Left lung (tissue), 10 donors: ENCODE data around the gene VPS51. TPM values are rescaled to one million over a fixed set of nuclear protein-coding genes. Genes with fewer than 3 reads are reported as not detected.
A peak's percentile ranks its signal among the peaks of the same experiment; 100 is the strongest.

ENCODE experiments used
- ATAC-seq: fragments of 200-7000 bp; cut with Tn5 transposase; one replicate; pipeline ENCODE4 v1.9.1; 2020; ENCODE audit warnings: moderate library complexity
- DNase-seq, 4 donors: peaks; one replicate each; pipeline ENCODE4 v3.0.0-alpha.2; 2013 to 2020
- H3K27ac ChIP-seq, 2 donors: fragments of 200-600 bp; sonication (generic) in 1 of 2; one replicate each; pipeline versions ENCODE4 v1.5.0 to v1.8.0; 2020 to 2021
- H3K27me3 ChIP-seq, 2 donors: fragments of 200-600 bp; sonication (generic) in 1 of 2; one replicate each; pipeline versions ENCODE4 v1.5.0 to v1.8.0; 2020 to 2021
- H3K36me3 ChIP-seq, 2 donors: fragments of 200-600 bp; sonication (generic) in 1 of 2; one replicate each; pipeline versions ENCODE4 v1.5.0 to v1.8.0; 2020 to 2021
- H3K4me1 ChIP-seq, 2 donors: fragments of 200-600 bp; one replicate each; pipeline ENCODE4 v1.8.0; 2021
- H3K4me3 ChIP-seq, 2 donors: fragments of 200-600 bp; sonication (generic) in 1 of 2; one replicate each; pipeline versions ENCODE4 v1.5.0 to v1.8.0; 2020 to 2021; ENCODE audit warnings: mild to moderate bottlenecking in 1 of 2
- H3K9me3 ChIP-seq, 2 donors: fragments of 200-600 bp; sonication (generic) in 1 of 2; one replicate each; pipeline versions ENCODE4 v1.5.0 to v1.8.0; 2020 to 2021
- CTCF ChIP-seq, 2 donors: fragments of 200-600 bp; sonication (generic) in 1 of 2; IDR thresholded peaks; one replicate each; pipeline versions ENCODE4 v1.5.0 to v1.8.0; 2021; ENCODE audit warnings: antibody characterized with exemption in 2 of 2
- intact Hi-C, 2 donors: fragments of 100-400 bp; cut with DNase I; formaldehyde crosslinking; loops; one replicate each; pipeline versions ENCODE4 v1.11.2 to v1.14.2; 2022
- polyA plus RNA-seq, 6 donors: library from polyadenylated mRNA; unstranded; fragments of 120-200 nt; gene quantifications; one replicate each; pipeline ENCODE4 v1.2.1, GENCODE V29; 2013; ENCODE audit not compliant: insufficient read length in 6 of 6
- total RNA-seq, 2 donors: library from RNA; stranded (reverse); fragmentation: NEBNext Ultra II Directional; extraction: Animal tissue kit (Norgen Biotek cat#: 25700); gene quantifications; one replicate each; pipeline ENCODE4 v1.2.1, GENCODE V29; 2021
- donor health status: DM: no; HTN: yes; CAD: no.
- donor health status: DM: no; HTN: no; CAD: no.

Gene VPS51
- total and polyA plus RNA-seq, 8 donors = 79.4 to 143 (median 108) TPM

GRCh38 chr11:65134952-65135632 lies 39.1 kb downstream of the VPS51 start:
- Histone ChIP-seq H3K4me1 (peaks cover 16 to 32% of the 10 kb centered on the region in 2 donors), H3K36me3 (peaks cover 0 to 29% of the 10 kb centered on the region in 2 donors), H3K9me3 (no peaks in the 10 kb centered on the region), H3K27me3 (no peaks in the 10 kb centered on the region), H3K4me3 (peak overlapping the region; percentile 84 to 98), H3K27ac (peak overlapping the region; percentile 98)
- TF ChIP-seq CTCF (IDR thresholded peaks at IDR 0.05) = no peak
- intact Hi-C loops = no loop called here
- ATAC-seq (peak; percentile 89), DNase-seq (peak in 3 of 4 donors; percentile 91 to 95 (median 91))

DNA sequence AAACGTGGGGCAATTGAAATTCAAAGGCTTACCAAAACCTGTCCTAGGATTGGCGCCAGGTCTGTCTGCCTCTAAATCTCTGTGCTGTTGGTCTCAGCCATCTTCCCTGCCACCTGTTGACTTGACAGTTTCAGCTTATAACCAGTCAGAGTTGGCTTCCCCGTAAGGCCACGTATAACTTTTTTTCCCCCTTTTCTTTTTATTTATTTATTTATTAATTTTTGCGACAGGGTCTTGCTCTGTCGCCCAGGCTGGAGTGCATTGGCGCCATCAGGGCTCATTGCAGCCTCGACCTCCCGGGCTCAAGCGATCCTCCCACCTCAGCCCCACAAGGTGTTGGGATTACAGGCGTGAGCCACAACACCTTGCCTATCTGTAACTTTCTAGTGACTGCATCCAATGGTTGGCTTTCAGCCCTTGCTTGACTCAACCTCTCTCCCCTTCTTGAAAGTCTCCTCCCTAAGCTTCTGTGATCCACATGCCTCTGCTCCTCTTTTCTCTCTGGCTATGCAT lies 39.7 kb downstream of the VPS51 start:
- Histone ChIP-seq H3K27ac (peak overlapping the region; percentile 98), H3K4me3 (peak overlapping the region; percentile 84 to 98), H3K36me3 (peaks cover 0 to 23% of the 10 kb centered on the region in 2 donors), H3K27me3 (no peaks in the 10 kb centered on the region), H3K9me3 (no peaks in the 10 kb centered on the region), H3K4me1 (peaks cover 16 to 32% of the 10 kb centered on the region in 2 donors)
- intact Hi-C loops = no loop called here
- ATAC-seq (no peak), DNase-seq (peak in 1 of 4 donors; percentile 21)
- TF ChIP-seq CTCF (IDR thresholded peaks at IDR 0.05) = no peak

DNA sequence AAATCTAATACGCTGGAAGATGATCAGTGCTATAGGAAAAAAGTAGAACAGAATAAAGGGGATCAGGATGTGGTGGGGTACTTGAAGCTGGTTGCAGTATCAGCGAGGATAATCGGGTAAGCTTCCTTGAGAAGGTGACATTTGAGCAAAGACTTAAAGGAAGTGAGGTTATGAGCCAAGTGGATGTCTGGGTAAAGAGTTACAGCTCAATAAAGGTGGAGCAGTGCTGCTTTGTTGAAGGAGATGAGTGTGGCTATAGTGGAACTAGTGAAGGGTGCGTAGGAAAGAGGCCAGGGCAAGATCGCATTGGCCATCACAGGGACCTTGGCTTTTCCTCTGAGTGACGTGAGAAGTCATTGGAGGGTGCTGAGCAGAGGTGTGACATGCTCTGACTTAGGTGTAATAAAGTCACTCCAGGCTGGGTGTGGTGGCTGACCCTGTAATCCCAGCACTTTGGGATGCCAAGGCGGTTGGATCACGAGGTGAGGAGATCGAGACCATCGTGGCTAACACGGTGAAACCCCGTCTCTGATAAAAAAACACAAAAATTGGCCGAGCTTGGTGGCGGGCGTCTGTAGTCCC lies 40.6 kb downstream of the VPS51 start:
- H3K4me1 ChIP-seq = peaks cover 16 to 32% of the 10 kb centered on the region in 2 donors
- DNase-seq = no peak
- H3K9me3 ChIP-seq = no peaks in the 10 kb centered on the region
- no peak for ATAC-seq
- peaks cover 0 to 14% of the 10 kb centered on the region in 2 donors for H3K36me3 ChIP-seq
- TF ChIP-seq CTCF (IDR thresholded peaks at IDR 0.05) = no peak
- intact Hi-C loops = no loop called here
- H3K27me3 ChIP-seq = no peaks in the 10 kb centered on the region
- H3K4me3 ChIP-seq = no peak overlapping the region
- H3K27ac ChIP-seq = no peak overlapping the region

DNA sequence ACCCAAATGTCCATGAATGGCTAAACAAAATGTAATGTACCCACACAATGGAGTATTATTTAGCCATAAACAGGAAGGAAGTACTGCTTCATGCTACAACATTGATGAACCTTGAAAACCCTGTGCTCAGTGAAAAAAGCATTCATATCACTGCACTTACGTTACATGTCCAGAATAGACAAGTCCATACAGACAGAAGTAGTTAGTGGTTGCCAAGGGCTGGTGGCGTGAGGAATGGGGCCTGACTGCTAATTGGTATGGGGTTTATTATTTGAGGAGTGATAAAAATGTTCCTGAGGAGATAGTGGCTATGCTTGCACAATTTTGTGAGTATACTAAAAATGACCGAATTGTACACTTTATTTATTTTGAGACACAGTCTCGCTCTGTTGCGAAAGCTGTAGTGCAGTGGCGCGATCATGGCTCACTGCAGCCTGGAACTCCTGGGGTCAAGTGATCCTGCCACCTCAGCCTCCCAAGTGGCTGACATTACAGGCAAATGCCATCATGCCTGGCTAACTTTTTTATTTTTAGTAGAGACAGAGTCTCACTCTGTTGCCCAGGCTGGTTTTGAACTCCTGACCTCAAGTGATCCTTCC lies 46.0 kb downstream of the VPS51 start:
- no peak overlapping the region for H3K4me3 ChIP-seq

More for the DNA sequence above, 46.0 kb downstream of the VPS51 start:
- Histone ChIP-seq H3K36me3 (no peaks in the 10 kb centered on the region), H3K9me3 (no peaks in the 10 kb centered on the region), H3K27me3 (no peaks in the 10 kb centered on the region), H3K4me1 (no peaks in the 10 kb centered on the region), H3K27ac (no peak overlapping the region)
- intact Hi-C loops = no loop called here
- no peak for TF ChIP-seq CTCF (IDR thresholded peaks at IDR 0.05)
- ATAC-seq (no peak), DNase-seq (no peak)
